Measurements from ENCODE around the gene LILRA5. TPM values are rescaled to one million over a fixed set of nuclear protein-coding genes. Genes with fewer than 3 reads are reported as not detected.

The LILRA5 gene
- total RNA-seq, 1 donor from 2014 or later = 1.2 TPM

Small RNA genes within 50 kb of the gene (microRNA-seq; reads per million reads assigned to microRNA genes)
- gene MIR4752 (ENCODE audit: borderline number of aligned reads) = not detected

Other genes starting within 250 kb of the LILRA5 start
- not detected for gene VSTM1, start 249.3 kb downstream of the LILRA5 start, total RNA-seq
- gene TARM1, start 231.8 kb downstream of the LILRA5 start, total RNA-seq = not detected
- 1.1 TPM for gene OSCAR, start 212.4 kb downstream of the LILRA5 start, total RNA-seq
- 589 TPM for gene NDUFA3, start 210.3 kb downstream of the LILRA5 start, total RNA-seq
- gene TFPT, start 197.5 kb downstream of the LILRA5 start, total RNA-seq = 14.3 TPM
- 43.2 TPM for gene PRPF31, start 197.4 kb downstream of the LILRA5 start, total RNA-seq
- gene CNOT3, start 175.4 kb downstream of the LILRA5 start, total RNA-seq = 23.2 TPM
- 5.9 TPM for gene LENG1, start 153.4 kb downstream of the LILRA5 start, total RNA-seq
- gene TMC4, start 140.0 kb downstream of the LILRA5 start, total RNA-seq = 1.7 TPM
- gene MBOAT7, start 123.6 kb downstream of the LILRA5 start, total RNA-seq = 14.8 TPM
- 18.5 TPM for gene TSEN34, start 121.9 kb downstream of the LILRA5 start, total RNA-seq
- gene RPS9, start 112.3 kb downstream of the LILRA5 start, total RNA-seq = 601 TPM
- gene LILRB3, start 90.2 kb downstream of the LILRA5 start, total RNA-seq = 4.3 TPM
- gene LILRA6, start 70.4 kb downstream of the LILRA5 start, total RNA-seq = 2.3 TPM
- gene LILRB5, start 55.9 kb downstream of the LILRA5 start, total RNA-seq = 5.5 TPM
- 2.7 TPM for gene LILRB2, start 32.1 kb downstream of the LILRA5 start, total RNA-seq
- gene LILRA4, start 26.0 kb upstream of the LILRA5 start, total RNA-seq = not detected
- 5.9 TPM for gene LAIR1, start 51.8 kb upstream of the LILRA5 start, total RNA-seq
- 1.6 TPM for gene TTYH1, start 102.3 kb upstream of the LILRA5 start, total RNA-seq
- 69.1 TPM for gene LENG8, start 136.0 kb upstream of the LILRA5 start, total RNA-seq
- 1.4 TPM for gene LENG9, start 150.6 kb upstream of the LILRA5 start, total RNA-seq
- 11.0 TPM for gene CDC42EP5, start 160.1 kb upstream of the LILRA5 start, total RNA-seq
- gene LAIR2, start 189.7 kb upstream of the LILRA5 start, total RNA-seq = not detected